SJSA1 (cell line): ENCODE results near the gene ZSWIM6. TPM values are rescaled to one million over a fixed set of nuclear protein-coding genes. Genes with fewer than 3 reads are reported as not detected.

ENCODE experiments used
- DNase-seq, 2 experiments: peaks; one replicate each; pipeline ENCODE4 v3.0.0-alpha.2; 2015 to 2020; ENCODE audit warnings: low spot score in 2 of 2, low read depth in 1 of 2
- H3K27ac ChIP-seq: fragments of 250-450 bp; sonication (Bioruptor Pico); 2 replicates; pipeline ENCODE4 v1.5.1; 2020; ENCODE audit warnings: mild to moderate bottlenecking, moderate library complexity
- H3K27me3 ChIP-seq: fragments of 250-450 bp; sonication (Bioruptor Pico); replicated peaks from 2 replicates; pipeline ENCODE4 v1.5.1; 2020; ENCODE audit warnings: mild to moderate bottlenecking, moderate library complexity
- H3K36me3 ChIP-seq: fragments of 250-450 bp; sonication (Bioruptor Pico); 2 replicates; pipeline ENCODE4 v1.5.1; 2020; ENCODE audit warnings: mild to moderate bottlenecking
- H3K4me1 ChIP-seq: fragments of 250-450 bp; sonication (Bioruptor Pico); replicated peaks from 2 replicates; pipeline ENCODE4 v1.6.1; 2021; ENCODE audit warnings: mild to moderate bottlenecking
- H3K4me3 ChIP-seq: fragments of 250-450 bp; sonication (Bioruptor Pico); 2 replicates; pipeline ENCODE4 v1.5.1; 2020; ENCODE audit warnings: mild to moderate bottlenecking
- H3K9me3 ChIP-seq: fragments of 250-450 bp; sonication (Bioruptor Pico); replicated peaks from 2 replicates; pipeline ENCODE4 v1.5.1; 2020; ENCODE audit warnings: mild to moderate bottlenecking
- total RNA-seq: library from RNA; depleted of rRNA; stranded (reverse); fragments of >200 nt; shearing (Covaris generic); gene quantifications from 2 replicates; pipeline ENCODE4 v1.2.3, GENCODE V29; 2014

Gene ZSWIM6
- total RNA-seq, 1 experiment from 2014 or later = 13.1 TPM

DNA sequence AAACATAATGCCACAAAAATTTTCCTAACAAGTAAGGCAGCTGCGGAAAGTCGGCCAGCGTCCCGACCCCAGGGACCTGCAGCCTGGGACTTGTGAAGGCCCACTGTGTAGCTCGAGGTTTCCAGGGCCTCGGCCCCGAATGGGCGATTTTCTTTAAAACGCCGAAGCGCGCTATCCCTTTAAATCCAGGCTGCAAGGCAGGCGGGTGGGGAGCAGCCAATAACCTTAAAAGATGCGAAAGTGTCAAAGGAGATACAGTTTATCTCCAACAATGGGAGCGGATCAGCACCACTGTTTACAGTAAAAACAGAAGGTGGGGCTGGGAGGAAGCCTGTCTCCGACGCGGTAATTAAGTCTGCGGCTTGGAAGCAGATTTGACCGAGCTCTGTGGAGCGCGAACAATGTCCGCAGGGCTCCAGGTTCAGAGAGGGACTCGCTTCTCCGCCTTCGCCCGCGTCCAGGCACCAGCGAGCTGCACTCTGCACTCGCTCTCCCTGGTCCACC, 1.7 kb upstream of the ZSWIM6 start:
- 0 out of 2 replicates have a peak, but pooled peaks cover 3% of the 10 kb centered on the region for H3K9me3 ChIP-seq
- peaks cover 26% of the 10 kb centered on the region for H3K36me3 ChIP-seq
- H3K4me1 ChIP-seq = peaks cover 37% of the 10 kb centered on the region
- peak in 1 of 2 experiments; percentile 72 for DNase-seq
- no peaks in the 10 kb centered on the region for H3K27me3 ChIP-seq
- H3K4me3 ChIP-seq = peak overlapping the region; percentile 90
- peak overlapping the region; percentile 59 for H3K27ac ChIP-seq

DNA sequence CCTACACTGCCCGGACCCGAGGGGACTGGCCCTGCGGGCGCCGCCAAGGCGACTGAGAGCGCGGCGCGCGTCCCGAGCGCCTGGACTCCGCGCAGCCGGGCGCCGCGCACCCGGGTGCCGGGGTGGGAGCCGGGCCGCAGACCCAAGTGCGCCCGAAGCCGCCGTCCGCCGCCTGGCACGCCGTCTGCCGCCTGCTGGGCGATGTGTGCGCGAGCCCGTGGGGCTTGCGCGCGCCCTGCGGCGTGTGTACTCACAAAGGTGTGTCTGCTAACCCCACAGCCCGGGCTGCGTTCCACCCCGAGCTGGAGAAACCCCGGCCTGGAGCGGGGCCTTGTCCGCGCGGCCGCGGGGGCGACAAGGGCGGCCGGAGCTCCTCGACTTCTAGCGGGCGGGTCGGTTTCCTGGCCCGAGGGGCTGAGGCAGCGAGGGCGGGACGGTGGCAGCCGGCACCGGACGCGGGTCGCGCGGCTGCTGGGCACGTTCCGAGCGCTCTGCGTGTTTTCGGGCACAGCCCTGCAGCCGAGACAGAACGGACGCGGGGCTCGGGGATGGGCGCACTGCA, 1.1 kb upstream of the ZSWIM6 start:
- Histone ChIP-seq H3K27me3 (no peaks in the 10 kb centered on the region), H3K9me3 (0 out of 2 replicates have a peak, but pooled peaks cover 3% of the 10 kb centered on the region), H3K36me3 (peaks cover 26% of the 10 kb centered on the region), H3K4me1 (peaks cover 39% of the 10 kb centered on the region), H3K4me3 (peak overlapping the region; percentile 90), H3K27ac (peak overlapping the region; percentile 59)
- peak; percentile 74 to 80 for DNase-seq

GRCh38 chr5:61332358-61332749, 296 bp downstream of the ZSWIM6 start:
- H3K27me3 ChIP-seq = no peaks in the 10 kb centered on the region
- H3K4me1 ChIP-seq = peaks cover 36% of the 10 kb centered on the region
- peaks cover 37% of the 10 kb centered on the region for H3K36me3 ChIP-seq
- H3K4me3 ChIP-seq = peak overlapping the region; percentile 90
- H3K27ac ChIP-seq = no peak overlapping the region
- H3K9me3 ChIP-seq = 0 out of 2 replicates have a peak, but pooled peaks cover 3% of the 10 kb centered on the region
- DNase-seq = peak in 1 of 2 experiments; percentile 48

- H3K27ac ChIP-seq = peak overlapping the region; percentile 72
- H3K4me3 ChIP-seq = peak overlapping the region; percentile 90
- DNase-seq = peak; percentile 55 to 77
- peaks cover 38% of the 10 kb centered on the region for H3K36me3 ChIP-seq
- peaks cover 31% of the 10 kb centered on the region for H3K4me1 ChIP-seq
- no peaks in the 10 kb centered on the region for H3K27me3 ChIP-seq
- H3K9me3 ChIP-seq = 0 out of 2 replicates have a peak, but pooled peaks cover 3% of the 10 kb centered on the region
These were observed 828 bp downstream of the ZSWIM6 start for GRCh38 chr5:61332851-61333320.

DNA sequence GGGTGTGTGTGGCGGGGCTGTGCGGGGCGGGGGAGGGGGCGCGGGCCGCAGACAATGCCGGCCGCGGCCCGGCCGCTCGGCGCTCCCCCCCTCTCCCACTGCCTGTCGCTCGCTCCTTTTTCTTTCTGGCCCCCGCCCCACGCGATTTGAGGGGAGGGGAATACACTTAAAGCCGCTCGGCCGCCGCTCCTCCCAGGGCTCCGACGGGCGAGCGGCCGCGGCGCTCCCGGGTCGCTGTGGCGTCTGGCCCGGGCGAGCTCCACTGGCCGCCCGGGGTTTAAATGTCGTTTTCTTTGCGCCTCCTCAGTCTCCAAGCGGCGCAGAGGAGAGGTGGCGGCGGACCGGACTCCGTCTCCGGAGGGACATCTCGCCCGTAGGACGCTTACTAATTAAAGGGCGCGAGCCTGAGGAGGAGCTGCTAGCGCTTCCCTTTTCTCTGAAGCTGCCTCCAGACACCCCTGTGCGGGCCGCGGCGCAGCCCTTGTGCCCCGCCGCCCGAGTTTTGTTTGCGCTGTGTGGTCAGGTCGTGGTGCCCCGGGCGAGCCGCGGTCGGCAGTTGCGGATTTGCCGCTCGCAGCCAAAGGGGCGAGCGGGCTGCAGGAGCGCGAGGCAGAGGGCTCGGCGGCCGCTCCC, 1.4 kb downstream of the ZSWIM6 start:
- Histone ChIP-seq H3K36me3 (peaks cover 39% of the 10 kb centered on the region), H3K27ac (peak overlapping the region; percentile 72; the same call in 1 of the 2 replicates), H3K27me3 (no peaks in the 10 kb centered on the region), H3K9me3 (0 out of 2 replicates have a peak, but pooled peaks cover 3% of the 10 kb centered on the region), H3K4me1 (peaks cover 26% of the 10 kb centered on the region), H3K4me3 (peak overlapping the region; percentile 90)
- DNase-seq = peak; percentile 46 to 62

DNA sequence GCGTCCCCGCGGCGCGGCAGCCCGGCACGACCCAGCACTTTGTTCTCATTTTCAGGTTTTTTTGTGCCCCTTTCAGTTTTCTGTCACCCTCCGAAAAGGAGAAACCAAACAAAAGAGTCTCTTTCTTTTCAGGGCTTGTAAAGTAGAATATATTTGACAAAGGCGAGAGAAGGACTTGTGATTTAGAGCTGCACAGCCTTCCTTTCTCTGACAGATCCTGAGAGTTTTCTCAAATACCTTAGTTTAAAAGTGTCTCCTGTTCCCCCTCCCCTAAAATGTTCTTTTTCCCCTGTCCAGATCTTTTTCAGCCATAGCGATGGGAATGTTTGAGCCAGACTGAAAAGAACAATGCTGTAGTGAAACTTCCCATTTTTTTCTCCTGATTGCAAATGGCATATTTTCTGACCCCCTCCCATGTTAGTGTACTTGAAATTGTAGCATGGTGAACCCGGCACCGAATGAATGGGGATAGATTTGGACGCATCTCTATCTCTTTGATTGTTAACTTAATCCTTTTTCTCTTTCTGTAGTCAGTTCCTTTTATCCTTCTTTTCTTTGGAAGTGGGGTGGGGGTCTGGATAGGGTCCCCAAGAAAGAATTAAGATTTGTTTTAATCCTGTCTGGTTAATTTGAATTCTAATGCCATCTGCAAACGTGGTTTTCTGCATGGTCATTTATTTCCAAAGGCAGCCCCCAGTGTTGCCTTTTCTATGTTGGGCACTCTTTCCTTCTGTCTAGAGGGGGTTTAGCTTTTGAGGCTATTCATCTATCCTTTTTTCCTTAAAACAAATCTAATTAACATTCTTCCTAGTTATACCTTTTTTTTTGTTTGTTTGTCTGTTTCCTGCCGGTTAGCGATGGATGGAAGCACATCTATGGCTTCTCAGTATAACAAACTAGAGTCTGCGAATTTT, 2.2 kb downstream of the ZSWIM6 start:
- peaks cover 18% of the 10 kb centered on the region for H3K4me1 ChIP-seq
- H3K4me3 ChIP-seq = peak overlapping the region; percentile 90
- 0 out of 2 replicates have a peak, but pooled peaks cover 3% of the 10 kb centered on the region for H3K9me3 ChIP-seq
- no peaks in the 10 kb centered on the region for H3K27me3 ChIP-seq
- peaks cover 42% of the 10 kb centered on the region for H3K36me3 ChIP-seq
- DNase-seq = peak in 1 of 2 experiments; percentile 50
- H3K27ac ChIP-seq = peak overlapping the region; percentile 72; the same call in 1 of the 2 replicates

DNA sequence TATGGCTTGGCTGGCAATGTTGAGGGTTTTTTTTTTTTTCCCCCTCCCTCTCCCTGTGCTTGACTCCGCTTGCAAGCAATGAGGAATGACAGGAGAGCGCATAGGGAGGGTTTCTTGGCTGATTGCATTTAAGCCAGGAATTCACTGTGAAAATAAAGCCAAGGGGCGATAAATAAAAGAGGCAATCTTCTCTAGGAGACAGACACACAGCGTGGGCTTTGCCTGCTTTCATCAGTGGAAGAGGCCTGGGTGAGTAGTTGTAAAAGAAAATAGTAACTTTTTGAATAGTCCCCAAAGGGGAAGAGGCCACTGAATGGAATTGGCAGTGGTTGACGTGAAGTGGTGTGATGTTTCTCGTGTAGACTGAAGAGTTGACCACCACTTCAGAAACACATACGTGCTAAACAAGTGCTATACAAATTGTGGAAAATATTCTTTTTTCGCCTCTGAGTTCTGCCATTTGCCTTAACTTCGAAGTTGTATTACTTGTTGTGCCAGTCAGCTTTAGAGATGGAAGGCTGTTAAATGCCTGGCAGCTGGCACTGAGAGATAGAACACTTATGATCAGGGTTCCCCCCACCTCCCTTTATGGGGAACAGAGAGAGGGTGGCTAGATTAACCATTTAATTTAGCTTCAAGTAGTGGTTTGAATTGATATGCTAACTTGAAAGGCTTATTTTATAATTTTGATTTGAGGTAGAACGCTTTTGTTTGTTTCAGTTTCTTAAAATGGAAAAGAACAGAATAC, 3.0 kb downstream of the ZSWIM6 start:
- Histone ChIP-seq H3K9me3 (0 out of 2 replicates have a peak, but pooled peaks cover 3% of the 10 kb centered on the region), H3K4me3 (peak overlapping the region; percentile 90), H3K4me1 (peaks cover 10% of the 10 kb centered on the region), H3K27me3 (no peaks in the 10 kb centered on the region), H3K27ac (peak overlapping the region; percentile 14; the same call in 1 of the 2 replicates), H3K36me3 (peaks cover 42% of the 10 kb centered on the region)
- peak in 1 of 2 experiments; percentile 74 for DNase-seq

GRCh38 chr5:61339764-61340163, 7.7 kb downstream of the ZSWIM6 start:
- Histone ChIP-seq H3K4me1 (peaks cover 33% of the 10 kb centered on the region), H3K27ac (no peak overlapping the region), H3K4me3 (no peak overlapping the region), H3K36me3 (peaks cover 25% of the 10 kb centered on the region), H3K27me3 (no peaks in the 10 kb centered on the region), H3K9me3 (no peaks in the 10 kb centered on the region)
- DNase-seq = no peak

GRCh38 chr5:61340775-61341361, 8.8 kb downstream of the ZSWIM6 start:
- H3K4me1 ChIP-seq = peaks cover 29% of the 10 kb centered on the region
- peaks cover 19% of the 10 kb centered on the region for H3K36me3 ChIP-seq
- H3K4me3 ChIP-seq = no peak overlapping the region
- no peak for DNase-seq
- no peak overlapping the region for H3K27ac ChIP-seq
- H3K9me3 ChIP-seq = no peaks in the 10 kb centered on the region
- H3K27me3 ChIP-seq = no peaks in the 10 kb centered on the region

- Histone ChIP-seq H3K27ac (no peak overlapping the region), H3K36me3 (peaks cover 11% of the 10 kb centered on the region), H3K4me3 (no peak overlapping the region), H3K9me3 (no peaks in the 10 kb centered on the region), H3K27me3 (no peaks in the 10 kb centered on the region), H3K4me1 (peaks cover 40% of the 10 kb centered on the region)
- DNase-seq = peak; percentile 51 to 66
These were observed 10.0 kb downstream of the ZSWIM6 start for GRCh38 chr5:61342071-61342501.

- no peaks in the 10 kb centered on the region for H3K27me3 ChIP-seq
- no peak for DNase-seq
- no peak overlapping the region for H3K4me3 ChIP-seq
- H3K9me3 ChIP-seq = no peaks in the 10 kb centered on the region
- peaks cover 3% of the 10 kb centered on the region; the same call in 1 of the 2 replicates for H3K36me3 ChIP-seq
- no peak overlapping the region for H3K27ac ChIP-seq
- peaks cover 41% of the 10 kb centered on the region for H3K4me1 ChIP-seq
These were observed 12.3 kb downstream of the ZSWIM6 start for GRCh38 chr5:61344187-61344944.

GRCh38 chr5:61346511-61346910, 14.5 kb downstream of the ZSWIM6 start:
- H3K27me3 ChIP-seq = no peaks in the 10 kb centered on the region
- H3K4me1 ChIP-seq = peaks cover 33% of the 10 kb centered on the region
- peak in 1 of 2 experiments; percentile 25 for DNase-seq
- H3K27ac ChIP-seq = no peak overlapping the region
- no peak overlapping the region for H3K4me3 ChIP-seq
- H3K36me3 ChIP-seq = peaks cover 3% of the 10 kb centered on the region; the same call in 1 of the 2 replicates
- H3K9me3 ChIP-seq = no peaks in the 10 kb centered on the region
